Smooth muscle cell (in vitro differentiated cells): ENCODE measurements around the gene MICAL3. TPM values are rescaled to one million over a fixed set of nuclear protein-coding genes. Genes with fewer than 3 reads are reported as not detected.

Experiments used
- DNase-seq: peaks from one replicate; lab custom pipeline; 2025; ENCODE audit not compliant: unreplicated experiment; lab: John Stamatoyannopoulos, UW
- H2AFZ ChIP-seq: fragments of 200-600 bp; sonication (generic); 2 replicates; pipeline ENCODE4 v1.6.0; 2016; ENCODE audit warnings: antibody characterized with exemption, low read depth, mild to moderate bottlenecking
- H3F3A ChIP-seq: fragments of 200-600 bp; sonication (generic); 2 replicates; pipeline ENCODE4 v1.6.0; 2017; ENCODE audit warnings: antibody characterized with exemption, low read depth
- H3K27ac ChIP-seq: fragments of 200-600 bp; sonication (generic); 2 replicates; pipeline ENCODE4 v1.5.1; 2016; ENCODE audit warnings: low read depth, mild to moderate bottlenecking
- H3K27me3 ChIP-seq: fragments of 200-600 bp; sonication (generic); 2 replicates; pipeline ENCODE4 v1.6.1; 2016; ENCODE audit warnings: low read depth, mild to moderate bottlenecking
- H3K36me3 ChIP-seq: fragments of 200-600 bp; sonication (generic); 2 replicates; pipeline ENCODE4 v1.5.1; 2016; ENCODE audit warnings: low read depth
- H3K4me1 ChIP-seq: fragments of 200-600 bp; sonication (generic); 2 replicates; pipeline ENCODE4 v1.5.1; 2016; ENCODE audit warnings: low read depth
- H3K4me2 ChIP-seq: fragments of 200-600 bp; sonication (generic); 2 replicates; pipeline ENCODE4 v1.6.0; 2016; ENCODE audit warnings: mild to moderate bottlenecking
- H3K4me3 ChIP-seq: fragments of 200-600 bp; sonication (generic); 2 replicates; pipeline ENCODE4 v1.5.1; 2016; ENCODE audit warnings: mild to moderate bottlenecking
- H3K79me2 ChIP-seq: fragments of 200-600 bp; sonication (generic); 2 replicates; pipeline ENCODE4 v1.6.0; 2016; ENCODE audit warnings: low read depth, mild to moderate bottlenecking
- H3K9ac ChIP-seq: fragments of 200-600 bp; sonication (generic); 2 replicates; pipeline ENCODE4 v1.6.0; 2016; ENCODE audit warnings: low read depth
- H3K9me3 ChIP-seq: fragments of 200-600 bp; sonication (generic); replicated peaks from 2 replicates; pipeline ENCODE4 v1.5.1; 2016; ENCODE audit warnings: low read depth
- H4K20me1 ChIP-seq: fragments of 200-600 bp; sonication (generic); 2 replicates; pipeline ENCODE4 v1.6.0; 2016; ENCODE audit warnings: low read depth
- WGBS: methylation state at CpG from one replicate; pipeline ENCODE4 v1.1.7; 2016; ENCODE audit warnings: low lambda C conversion rate; 5-methylcytosine and 5-hydroxymethylcytosine counted together
- polyA plus RNA-seq: library from polyadenylated mRNA; unstranded; fragments of >200 nt; fragmentation: Nextera tagmentation; extraction: Ambion mirVana; gene quantifications from 2 replicates; pipeline ENCODE4 v1.2.1, GENCODE V29; 2016
- total RNA-seq: library from RNA; depleted of rRNA; stranded (reverse); fragments of >200 nt; gene quantifications from 2 replicates; pipeline ENCODE4 v1.2.3, GENCODE V29; 2014
- TF ChIP-seq, protein P1 (sequence below): fragments of 200-600 bp; sonication (generic); IDR thresholded peaks from 2 replicates; pipeline ENCODE4 v1.5.1; 2017; ENCODE audit warnings: borderline replicate concordance, mild to moderate bottlenecking, antibody characterized with exemption; ENCODE audit not compliant: insufficient read depth, poor library complexity, severe bottlenecking

Gene MICAL3
- total and polyA plus RNA-seq, 2 experiments from 2014 or later: 3.1 to 28.6 TPM

DNA sequence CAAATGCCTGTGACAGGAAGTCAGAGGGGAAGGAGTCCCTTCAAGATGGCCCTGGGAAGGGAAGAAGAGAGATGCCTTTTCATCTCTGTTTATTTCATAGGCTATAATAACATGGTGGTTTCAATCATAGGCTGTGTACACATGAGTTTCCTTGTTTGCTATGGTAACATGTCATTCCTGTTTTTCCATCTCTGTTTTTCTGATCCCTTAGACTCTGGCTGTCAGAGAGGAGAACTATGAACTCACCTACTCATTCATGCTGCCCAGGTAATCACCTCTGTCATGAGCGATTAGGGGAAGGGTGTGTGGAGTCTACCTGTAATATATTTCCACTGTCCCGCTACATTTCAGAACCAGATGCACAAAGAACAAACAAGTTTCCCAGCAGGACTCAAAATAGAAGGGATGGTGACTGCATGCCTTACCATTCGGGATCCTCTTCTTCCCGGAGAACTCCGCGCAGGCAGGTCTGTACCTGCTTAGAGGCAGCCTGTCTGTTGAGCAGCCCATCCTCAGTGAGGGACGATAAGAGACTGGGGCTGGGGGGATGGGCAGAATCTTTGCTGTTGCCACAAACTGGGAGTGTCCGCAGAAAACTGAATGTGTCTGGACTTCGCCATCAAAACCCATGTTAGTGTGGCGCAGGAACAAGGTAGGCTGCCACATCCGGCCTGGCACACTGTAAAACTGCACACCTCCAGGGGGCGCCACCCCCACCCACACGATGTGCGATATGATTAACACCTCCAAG is 46.4 kb upstream of the MICAL3 start:
- DNase-seq: no peak
- 72% methylated on average over 14 of the region's 14 CpGs for WGBS
- no peak overlapping the region for H2AFZ ChIP-seq
- no peaks in the 10 kb centered on the region for H3K27me3 ChIP-seq
- no peaks in the 10 kb centered on the region for H3K36me3 ChIP-seq
- H3K4me1 ChIP-seq: no peaks in the 10 kb centered on the region
- H3K9ac ChIP-seq: no peak overlapping the region
- peak overlapping the region; percentile 40 for H3K27ac ChIP-seq
- no peaks in the 10 kb centered on the region for H3K9me3 ChIP-seq
- H4K20me1 ChIP-seq: no peaks in the 10 kb centered on the region
- H3K4me2 ChIP-seq: no peak overlapping the region
- no peaks in the 10 kb centered on the region for H3K79me2 ChIP-seq
- no peak overlapping the region for H3K4me3 ChIP-seq
- H3F3A ChIP-seq: no peaks in the 10 kb centered on the region
- TF ChIP-seq, protein P1, sequence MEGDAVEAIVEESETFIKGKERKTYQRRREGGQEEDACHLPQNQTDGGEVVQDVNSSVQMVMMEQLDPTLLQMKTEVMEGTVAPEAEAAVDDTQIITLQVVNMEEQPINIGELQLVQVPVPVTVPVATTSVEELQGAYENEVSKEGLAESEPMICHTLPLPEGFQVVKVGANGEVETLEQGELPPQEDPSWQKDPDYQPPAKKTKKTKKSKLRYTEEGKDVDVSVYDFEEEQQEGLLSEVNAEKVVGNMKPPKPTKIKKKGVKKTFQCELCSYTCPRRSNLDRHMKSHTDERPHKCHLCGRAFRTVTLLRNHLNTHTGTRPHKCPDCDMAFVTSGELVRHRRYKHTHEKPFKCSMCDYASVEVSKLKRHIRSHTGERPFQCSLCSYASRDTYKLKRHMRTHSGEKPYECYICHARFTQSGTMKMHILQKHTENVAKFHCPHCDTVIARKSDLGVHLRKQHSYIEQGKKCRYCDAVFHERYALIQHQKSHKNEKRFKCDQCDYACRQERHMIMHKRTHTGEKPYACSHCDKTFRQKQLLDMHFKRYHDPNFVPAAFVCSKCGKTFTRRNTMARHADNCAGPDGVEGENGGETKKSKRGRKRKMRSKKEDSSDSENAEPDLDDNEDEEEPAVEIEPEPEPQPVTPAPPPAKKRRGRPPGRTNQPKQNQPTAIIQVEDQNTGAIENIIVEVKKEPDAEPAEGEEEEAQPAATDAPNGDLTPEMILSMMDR: peak; percentile 50

- DNase-seq: no peak
- H3K4me1 ChIP-seq: no peaks in the 10 kb centered on the region
- no peak overlapping the region for H3K4me3 ChIP-seq
- TF ChIP-seq, protein P1: no peak
- H3K27ac ChIP-seq: peak overlapping the region; percentile 40
- no peaks in the 10 kb centered on the region for H3K27me3 ChIP-seq
- no peaks in the 10 kb centered on the region for H3K9me3 ChIP-seq
- H3F3A ChIP-seq: no peaks in the 10 kb centered on the region
- H2AFZ ChIP-seq: no peak overlapping the region
- peak overlapping the region; percentile 3 for H3K9ac ChIP-seq
- no peak overlapping the region for H3K4me2 ChIP-seq
- H3K79me2 ChIP-seq: no peaks in the 10 kb centered on the region
- H4K20me1 ChIP-seq: no peaks in the 10 kb centered on the region
- no peaks in the 10 kb centered on the region for H3K36me3 ChIP-seq
- 91% methylated on average over 4 of the region's 4 CpGs for WGBS
Observed at GRCh38 chr22:18070041-18070440, 45.7 kb upstream of the MICAL3 start.

GRCh38 chr22:18069041-18069440 is 44.7 kb upstream of the MICAL3 start:
- no peaks in the 10 kb centered on the region for H3K9me3 ChIP-seq
- 93% methylated on average over 2 of the region's 2 CpGs for WGBS
- no peak overlapping the region for H3K4me3 ChIP-seq
- no peaks in the 10 kb centered on the region for H4K20me1 ChIP-seq
- no peaks in the 10 kb centered on the region for H3K79me2 ChIP-seq
- H3F3A ChIP-seq: no peaks in the 10 kb centered on the region
- H3K36me3 ChIP-seq: no peaks in the 10 kb centered on the region
- TF ChIP-seq, protein P1: no peak
- no peaks in the 10 kb centered on the region for H3K4me1 ChIP-seq
- no peak overlapping the region for H3K4me2 ChIP-seq
- no peaks in the 10 kb centered on the region for H3K27me3 ChIP-seq
- no peak overlapping the region for H3K9ac ChIP-seq
- H3K27ac ChIP-seq: no peak overlapping the region
- no peak overlapping the region for H2AFZ ChIP-seq
- no peak for DNase-seq
